ENCODE measurements around the gene VEGFC.
A peak's percentile ranks its signal among the peaks of the same experiment; 100 is the strongest.

VEGFC gene

DNA sequence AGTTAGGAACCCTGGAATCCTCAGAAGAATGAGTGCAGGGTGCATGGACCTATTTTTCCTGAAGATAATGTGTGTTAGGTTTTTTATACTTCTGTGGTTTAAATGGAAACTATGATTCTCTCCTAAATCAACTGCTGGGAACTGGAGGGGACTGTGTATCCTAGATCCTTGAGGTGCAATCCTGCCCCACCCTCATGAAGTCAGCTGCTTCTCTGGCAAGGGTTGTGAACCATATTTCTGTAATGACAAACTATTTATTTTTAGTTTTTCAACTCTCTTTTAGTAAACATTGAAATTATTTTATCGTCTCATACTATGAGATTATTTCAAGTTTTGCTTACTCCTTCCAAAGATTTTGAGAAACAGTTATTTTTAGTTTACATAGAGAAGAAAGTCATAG is 25.8 kb upstream of the VEGFC start:
- no peak for DNase-seq (ENCODE audit: low read depth, low spot score)
- in situ Hi-C loops (cut with HindIII; ENCODE audit: low sequenced_read_pairs): no loop called here
- TF ChIP-seq, protein P1, sequence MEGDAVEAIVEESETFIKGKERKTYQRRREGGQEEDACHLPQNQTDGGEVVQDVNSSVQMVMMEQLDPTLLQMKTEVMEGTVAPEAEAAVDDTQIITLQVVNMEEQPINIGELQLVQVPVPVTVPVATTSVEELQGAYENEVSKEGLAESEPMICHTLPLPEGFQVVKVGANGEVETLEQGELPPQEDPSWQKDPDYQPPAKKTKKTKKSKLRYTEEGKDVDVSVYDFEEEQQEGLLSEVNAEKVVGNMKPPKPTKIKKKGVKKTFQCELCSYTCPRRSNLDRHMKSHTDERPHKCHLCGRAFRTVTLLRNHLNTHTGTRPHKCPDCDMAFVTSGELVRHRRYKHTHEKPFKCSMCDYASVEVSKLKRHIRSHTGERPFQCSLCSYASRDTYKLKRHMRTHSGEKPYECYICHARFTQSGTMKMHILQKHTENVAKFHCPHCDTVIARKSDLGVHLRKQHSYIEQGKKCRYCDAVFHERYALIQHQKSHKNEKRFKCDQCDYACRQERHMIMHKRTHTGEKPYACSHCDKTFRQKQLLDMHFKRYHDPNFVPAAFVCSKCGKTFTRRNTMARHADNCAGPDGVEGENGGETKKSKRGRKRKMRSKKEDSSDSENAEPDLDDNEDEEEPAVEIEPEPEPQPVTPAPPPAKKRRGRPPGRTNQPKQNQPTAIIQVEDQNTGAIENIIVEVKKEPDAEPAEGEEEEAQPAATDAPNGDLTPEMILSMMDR (IDR thresholded peaks at IDR 0.05; ENCODE audit: low read depth, low read length): no peak
- H3K4me3 ChIP-seq (ENCODE audit: low read depth, low read length): no peak overlapping the region

DNA sequence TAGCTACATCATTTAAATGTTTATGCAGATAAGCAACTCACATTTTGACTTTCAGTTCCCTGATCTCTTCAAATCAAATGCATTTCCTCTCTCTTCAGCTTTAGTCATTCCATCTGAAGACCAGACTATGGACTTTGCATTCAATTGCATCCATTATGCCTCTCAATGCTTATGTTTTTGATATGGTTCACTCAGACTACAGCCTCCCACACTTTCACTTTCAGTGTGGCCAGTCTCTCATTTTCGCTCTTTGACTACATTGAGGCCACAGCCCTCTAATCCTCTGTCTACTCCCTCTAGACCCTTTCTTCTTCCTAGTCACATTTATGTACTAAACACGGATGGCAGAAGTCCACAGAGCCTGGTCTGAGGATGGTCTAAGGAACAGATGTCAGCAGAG is 24.5 kb upstream of the VEGFC start:
- in situ Hi-C loops (cut with HindIII; ENCODE audit: low sequenced_read_pairs): no loop called here
- TF ChIP-seq, protein P1 (IDR thresholded peaks at IDR 0.05; ENCODE audit: low read depth, low read length): no peak
- DNase-seq (ENCODE audit: low read depth, low spot score): no peak
- H3K4me3 ChIP-seq (ENCODE audit: low read depth, low read length): no peak overlapping the region

DNA sequence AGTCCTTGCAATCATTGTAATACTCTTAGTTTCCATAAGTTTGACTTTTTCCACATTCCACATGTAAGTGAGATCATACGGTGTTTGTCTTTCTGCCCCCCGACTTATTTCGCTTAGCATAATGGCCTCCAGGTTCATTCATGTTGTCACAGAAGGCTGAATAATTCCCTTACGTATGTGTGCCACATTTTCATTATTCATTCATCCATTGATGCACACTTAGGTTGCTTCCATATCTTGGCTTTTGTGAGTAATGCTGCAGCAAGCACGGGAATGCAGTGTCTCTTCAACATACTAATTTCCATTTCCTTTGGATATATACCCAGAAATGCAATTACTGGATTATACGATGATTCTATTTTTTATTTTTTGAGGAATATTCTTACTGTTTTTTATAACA is 22.0 kb upstream of the VEGFC start:
- in situ Hi-C loops (cut with HindIII; ENCODE audit: low sequenced_read_pairs): no loop called here
- DNase-seq (ENCODE audit: low read depth, low spot score): peak; percentile 47
- H3K4me3 ChIP-seq (ENCODE audit: low read depth, low read length): no peak overlapping the region
- TF ChIP-seq, protein P1 (IDR thresholded peaks at IDR 0.05; ENCODE audit: low read depth, low read length): no peak

DNA sequence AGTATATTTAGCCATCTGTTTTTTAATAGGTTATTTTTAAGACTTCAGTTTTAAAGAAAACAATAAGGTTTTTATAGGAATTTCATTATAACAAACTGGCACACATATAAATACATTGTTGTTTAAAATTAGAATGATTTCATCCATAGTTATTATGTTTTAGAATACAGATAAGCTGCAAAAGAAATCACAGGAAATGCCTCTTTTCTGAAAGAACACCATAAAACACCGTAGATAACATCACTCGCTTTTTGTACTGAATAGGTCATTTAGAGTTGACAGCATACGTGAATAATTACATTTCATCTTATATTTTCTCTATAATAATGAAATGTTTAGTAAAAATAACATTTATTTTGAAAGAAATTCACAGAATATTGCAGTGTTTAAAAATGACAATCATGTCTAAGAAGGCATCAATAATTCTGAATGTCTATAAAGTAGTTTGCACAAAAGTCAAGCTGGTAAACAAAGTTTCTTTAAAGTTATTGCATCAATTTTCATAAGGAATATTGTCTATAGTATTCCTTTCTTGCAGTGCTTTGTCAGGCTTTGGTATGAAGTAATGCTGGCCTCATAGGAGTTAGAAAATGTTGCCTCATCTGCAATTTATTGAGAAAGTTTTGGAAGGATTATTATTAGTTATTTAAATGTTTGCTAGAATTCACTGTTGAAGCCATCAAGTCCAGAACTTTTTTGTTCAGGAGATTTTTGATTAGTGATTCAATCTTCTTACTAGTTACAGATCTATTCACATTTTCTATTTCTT is 17.9 kb upstream of the VEGFC start:
- no peak for DNase-seq (ENCODE audit: low read depth, low spot score)
- TF ChIP-seq, protein P1 (IDR thresholded peaks at IDR 0.05; ENCODE audit: low read depth, low read length): no peak
- H3K4me3 ChIP-seq (ENCODE audit: low read depth, low read length): no peak overlapping the region
- in situ Hi-C loops (cut with HindIII; ENCODE audit: low sequenced_read_pairs): no loop called here

DNA sequence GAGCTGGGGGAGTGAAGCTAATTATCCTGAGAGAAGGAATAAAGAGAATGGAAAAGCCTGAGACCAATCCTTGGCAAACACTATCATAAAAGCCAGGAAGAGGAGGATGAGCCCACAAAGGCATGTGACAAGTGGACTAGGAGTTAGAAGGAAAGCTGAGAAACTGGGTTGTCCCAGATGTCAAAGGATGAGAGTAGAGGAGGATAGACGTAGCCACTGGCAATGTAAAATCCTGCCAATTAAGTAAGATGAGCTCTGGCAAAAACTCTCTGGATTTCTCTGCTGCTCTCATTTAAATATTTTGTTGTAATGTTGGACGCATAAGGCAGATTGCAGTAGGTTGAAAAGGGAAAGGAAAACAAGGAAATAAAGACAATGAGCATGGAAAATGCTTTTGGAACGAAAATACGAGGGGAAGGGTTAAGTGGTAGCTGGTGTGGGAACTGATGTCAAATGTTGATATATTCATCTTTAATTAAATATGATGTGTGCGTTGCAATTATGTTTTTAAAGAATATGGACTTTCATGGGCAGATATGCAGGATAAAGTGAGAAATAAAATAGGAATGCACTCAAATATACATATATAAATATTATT is 14.2 kb upstream of the VEGFC start:
- TF ChIP-seq, protein P1 (IDR thresholded peaks at IDR 0.05; ENCODE audit: low read depth, low read length): no peak
- in situ Hi-C loops (cut with HindIII; ENCODE audit: low sequenced_read_pairs): no loop called here
- no peak overlapping the region for H3K4me3 ChIP-seq (ENCODE audit: low read depth, low read length)
- DNase-seq (ENCODE audit: low read depth, low spot score): no peak

DNA sequence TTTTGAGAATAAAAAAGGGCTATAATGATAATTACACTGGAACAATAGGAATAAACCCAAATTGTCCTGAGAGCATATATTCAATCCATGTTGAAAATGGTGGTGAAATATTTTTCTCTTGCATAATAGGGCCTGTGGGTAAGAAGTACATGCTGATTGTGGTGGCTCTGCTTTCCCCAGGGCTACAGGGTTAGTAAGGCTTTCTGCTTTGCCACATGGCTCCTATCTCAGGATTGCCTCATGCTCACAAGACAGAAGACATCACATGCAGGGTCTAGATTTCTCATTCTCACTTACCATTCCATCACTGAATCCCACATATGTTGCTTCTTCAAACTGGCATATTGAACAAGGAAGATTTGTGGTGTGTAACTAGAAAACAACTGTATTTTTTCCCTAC is 12.4 kb upstream of the VEGFC start:
- H3K4me3 ChIP-seq (ENCODE audit: low read depth, low read length): no peak overlapping the region
- TF ChIP-seq, protein P1 (IDR thresholded peaks at IDR 0.05; ENCODE audit: low read depth, low read length): no peak
- in situ Hi-C loops (cut with HindIII; ENCODE audit: low sequenced_read_pairs): no loop called here
- no peak for DNase-seq (ENCODE audit: low read depth, low spot score)

Measured in astrocyte of the spinal cord (primary cell).